Upper lobe of right lung (tissue), 1 donor: ENCODE results near the gene SEMA4G. TPM values are rescaled to one million over a fixed set of nuclear protein-coding genes. Genes with fewer than 3 reads are reported as not detected.

ENCODE experiments used
- ATAC-seq: fragments of 200-7000 bp; cut with Tn5 transposase; one replicate; pipeline ENCODE4 v1.9.1; 2020; ENCODE audit warnings: mild to moderate bottlenecking, moderate library complexity
- DNase-seq: peaks from one replicate; pipeline ENCODE4 v3.0.0-alpha.2; 2020
- H3K27ac ChIP-seq: fragments of 200-600 bp; one replicate; pipeline ENCODE4 v1.8.0; 2022
- H3K27me3 ChIP-seq: fragments of 200-600 bp; one replicate; pipeline ENCODE4 v1.8.0; 2022; ENCODE audit warnings: mild to moderate bottlenecking
- H3K36me3 ChIP-seq: fragments of 200-600 bp; one replicate; pipeline ENCODE4 v1.8.0; 2022
- H3K4me1 ChIP-seq: fragments of 200-600 bp; one replicate; pipeline ENCODE4 v1.8.0; 2022
- H3K4me3 ChIP-seq: fragments of 200-600 bp; one replicate; pipeline ENCODE4 v1.8.0; 2022; ENCODE audit warnings: mild to moderate bottlenecking
- H3K9me3 ChIP-seq: fragments of 200-600 bp; one replicate; pipeline ENCODE4 v1.8.0; 2022
- CTCF ChIP-seq: fragments of 200-600 bp; IDR thresholded peaks from one replicate; pipeline ENCODE4 v1.8.0; 2022; ENCODE audit warnings: antibody characterized with exemption
- intact Hi-C: fragments of 100-400 bp; cut with DNase I; formaldehyde crosslinking; loops from one replicate; pipeline ENCODE4 v1.11.0; 2022
- total RNA-seq: library from RNA; stranded (reverse); fragmentation: NEBNext Ultra II Directional; extraction: Animal tissue kit (Norgen Biotek cat#: 25700); gene quantifications from one replicate; pipeline ENCODE4 v1.2.1, GENCODE V29; 2021
- donor health status: DM: no; HTN: yes; CAD: no; lungs with severe emphysema.

Gene SEMA4G
- total RNA-seq, 1 donor from 2014 or later: 6.7 TPM

- H3K27me3 ChIP-seq: no peaks in the 10 kb centered on the region
- no peaks in the 10 kb centered on the region for H3K9me3 ChIP-seq
- intact Hi-C loops: no loop called here
- DNase-seq (no peak), ATAC-seq (no peak)
- no peak for TF ChIP-seq CTCF
- peaks cover 22% of the 10 kb centered on the region for H3K36me3 ChIP-seq
- peaks cover 43% of the 10 kb centered on the region for H3K4me1 ChIP-seq
- peak within 1 kb of the TSS; percentile 92 for H3K4me3 ChIP-seq
- peak within 1 kb of the TSS; percentile 99 for H3K27ac ChIP-seq
Measured at GRCh38 chr10:100999742-101000126, 30.4 kb downstream of the SEMA4G start, which contains the start of gene LZTS2. Gene LZTS2 (plus strand): TSS chr10:100999808. CDS start chr10:101002539, 2,731 bp downstream.

GRCh38 chr10:101000127-101000914 lies 31.0 kb downstream of the SEMA4G start:
- DNase-seq: no peak
- Histone ChIP-seq H3K27ac (peak overlapping the region; percentile 87), H3K4me1 (peaks cover 43% of the 10 kb centered on the region), H3K36me3 (peaks cover 28% of the 10 kb centered on the region), H3K27me3 (no peaks in the 10 kb centered on the region), H3K9me3 (no peaks in the 10 kb centered on the region), H3K4me3 (peak overlapping the region; percentile 92)
- intact Hi-C loops: no loop called here
- no peak for TF ChIP-seq CTCF
- ATAC-seq: no peak

GRCh38 chr10:101000915-101001658 lies 31.8 kb downstream of the SEMA4G start:
- peaks cover 36% of the 10 kb centered on the region for H3K36me3 ChIP-seq
- intact Hi-C loops: no loop called here
- DNase-seq: peak; percentile 82
- ATAC-seq: peak; percentile 21
- H3K4me1 ChIP-seq: peaks cover 43% of the 10 kb centered on the region
- TF ChIP-seq CTCF: no peak
- H3K9me3 ChIP-seq: no peaks in the 10 kb centered on the region
- peak overlapping the region; percentile 92 for H3K4me3 ChIP-seq
- peak overlapping the region; percentile 87 for H3K27ac ChIP-seq
- no peaks in the 10 kb centered on the region for H3K27me3 ChIP-seq

GRCh38 chr10:101001659-101002035 lies 32.3 kb downstream of the SEMA4G start:
- Histone ChIP-seq H3K4me1 (peaks cover 40% of the 10 kb centered on the region), H3K4me3 (peak overlapping the region; percentile 92)
- intact Hi-C loops: no loop called here

GRCh38 chr10:101002456-101002855 lies 33.2 kb downstream of the SEMA4G start:
- Histone ChIP-seq H3K4me3 (no peak overlapping the region), H3K27me3 (no peaks in the 10 kb centered on the region), H3K4me1 (peaks cover 38% of the 10 kb centered on the region), H3K9me3 (no peaks in the 10 kb centered on the region), H3K27ac (peak overlapping the region; percentile 87), H3K36me3 (peaks cover 48% of the 10 kb centered on the region)
- no peak for DNase-seq
- intact Hi-C loops: no loop called here
- TF ChIP-seq CTCF: no peak
- ATAC-seq: no peak

More at GRCh38 chr10:101001659-101002035, 32.3 kb downstream of the SEMA4G start:
- Histone ChIP-seq H3K36me3 (peaks cover 42% of the 10 kb centered on the region), H3K9me3 (no peaks in the 10 kb centered on the region), H3K27me3 (no peaks in the 10 kb centered on the region), H3K27ac (peak overlapping the region; percentile 87)
- TF ChIP-seq CTCF: no peak
- ATAC-seq (no peak), DNase-seq (no peak)
